GM12873 (cell line): ENCODE results near the gene SASH1.

Experiments used
- CTCF ChIP-seq: IDR thresholded peaks from 2 replicates; pipeline ENCODE4 v1.5.1; 2012; ENCODE audit warnings: low read depth, mild to moderate bottlenecking, moderate library complexity, low read length, control low read depth; ENCODE audit not compliant: insufficient read depth; ENCODE audit errors: missing control alignments

Gene SASH1

DNA sequence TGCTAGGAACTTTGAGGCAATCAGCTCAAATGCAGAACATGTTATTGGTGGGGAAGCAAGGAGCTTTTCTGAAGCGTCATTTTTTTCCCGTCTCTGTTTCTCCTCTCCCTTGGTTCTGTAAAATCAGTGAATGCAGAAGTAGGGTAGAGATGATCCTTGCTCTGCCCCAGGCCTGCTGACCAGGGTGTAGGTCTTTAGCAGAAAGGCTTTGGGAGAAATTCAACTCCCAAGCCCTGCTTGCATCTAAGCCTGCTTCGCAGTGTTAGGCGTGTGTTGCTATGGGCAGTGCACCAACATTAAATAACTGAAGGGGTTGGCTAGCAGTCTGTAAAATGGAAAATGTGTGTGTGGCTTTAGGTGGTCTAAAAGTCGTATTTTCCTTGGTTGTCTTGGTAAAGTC is 45.9 kb downstream of the SASH1 start:
- no peak for TF ChIP-seq CTCF

DNA sequence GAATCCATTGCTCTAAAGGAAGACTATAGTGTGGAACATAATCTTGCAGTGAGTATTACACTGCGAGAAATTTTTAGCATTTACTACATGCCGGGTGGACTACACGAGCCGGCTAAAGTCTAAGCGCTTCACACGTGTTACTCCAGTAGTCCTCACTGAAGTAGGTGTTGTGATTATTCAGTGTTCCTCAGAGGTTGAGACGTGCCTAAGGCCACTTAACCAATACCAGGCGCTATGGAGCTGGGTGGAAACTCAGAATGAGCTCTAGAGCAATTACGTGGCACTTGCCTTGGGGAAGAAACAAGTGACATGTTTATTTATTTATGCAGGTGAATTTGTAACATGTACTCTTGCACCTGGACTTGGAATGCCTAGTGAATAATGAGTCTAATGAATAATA is 46.4 kb downstream of the SASH1 start:
- no peak for TF ChIP-seq CTCF

DNA sequence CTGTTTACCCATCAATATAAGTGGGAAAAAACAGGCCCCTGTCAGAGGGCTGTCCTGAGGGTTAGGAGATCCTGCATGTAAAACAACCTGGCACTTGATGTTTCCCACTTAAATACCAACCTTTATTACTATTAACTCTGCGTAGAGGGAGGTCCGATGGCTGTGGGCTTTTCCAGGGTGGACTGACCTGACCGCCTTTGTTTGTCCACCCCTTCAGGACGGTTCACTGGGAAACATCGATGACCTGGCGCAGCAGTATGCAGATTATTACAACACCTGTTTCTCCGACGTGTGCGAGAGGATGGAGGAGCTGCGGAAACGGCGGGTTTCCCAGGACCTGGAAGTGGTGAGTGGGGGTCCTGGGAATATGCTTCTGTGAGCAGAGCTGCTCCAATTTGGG is 47.3 kb downstream of the SASH1 start:
- no peak for TF ChIP-seq CTCF

GRCh38 chr6:148392671-148393070 is 50.0 kb downstream of the SASH1 start:
- no peak for TF ChIP-seq CTCF

DNA sequence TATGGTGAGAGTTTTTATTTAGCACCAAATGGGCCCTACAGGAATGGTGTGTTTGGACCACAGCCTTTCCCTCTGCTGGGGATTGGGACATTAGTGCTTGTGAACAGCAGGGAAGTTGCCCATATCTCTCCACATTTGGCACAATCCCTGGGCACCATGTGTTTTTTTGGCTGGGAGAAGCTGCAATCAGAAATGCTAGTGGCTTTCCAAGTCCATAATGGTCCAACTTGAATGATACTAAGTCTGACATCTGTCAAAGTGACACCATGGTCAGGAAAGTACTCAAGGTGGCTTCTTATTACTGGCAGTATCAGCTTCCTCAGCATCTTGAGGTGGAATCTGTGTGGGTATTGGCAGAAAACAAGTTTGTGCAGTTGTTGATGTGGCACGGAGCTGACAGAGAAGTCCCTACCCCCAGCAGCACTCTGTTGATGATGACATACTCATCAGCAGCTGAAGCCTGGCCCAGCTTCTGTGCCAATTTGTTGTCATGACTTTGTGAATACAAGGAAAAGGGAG is 53.0 kb downstream of the SASH1 start:
- TF ChIP-seq CTCF, result no peak

GRCh38 chr6:148396411-148396810 is 53.8 kb downstream of the SASH1 start:
- TF ChIP-seq CTCF, result no peak

DNA sequence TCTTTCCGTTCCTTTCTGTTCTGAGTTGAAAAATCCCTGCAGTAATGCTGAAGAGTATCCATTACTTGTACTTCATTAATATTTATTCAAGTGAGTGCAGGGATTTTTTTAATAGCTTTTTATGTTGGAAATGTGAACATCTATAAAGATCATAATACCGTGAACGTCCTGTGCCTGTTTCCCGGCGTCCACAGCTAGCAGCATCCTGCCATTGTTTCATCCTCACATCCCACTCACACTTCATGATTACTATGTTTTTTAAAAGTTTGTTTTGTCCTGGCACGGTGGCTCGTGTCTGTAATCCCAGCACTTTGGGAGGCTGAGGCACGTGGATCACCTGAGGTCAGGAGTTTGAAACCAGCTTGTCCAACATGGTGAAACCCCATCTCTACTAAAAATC is 54.3 kb downstream of the SASH1 start:
- no peak for TF ChIP-seq CTCF
